Adrenal gland (tissue), 12 donors: ENCODE measurements around the gene LBX2. TPM values are rescaled to one million over a fixed set of nuclear protein-coding genes. Genes with fewer than 3 reads are reported as not detected.
A peak's percentile ranks its signal among the peaks of the same experiment; 100 is the strongest.
"Not testable (repeated sequence)": the region's sequence is repeated elsewhere in the genome, so short reads cannot be mapped to it uniquely, and the experiment has no call there.

Source experiments
- DNase-seq, 7 donors: peaks; one replicate each; pipeline ENCODE4 v3.0.0-alpha.2; 2019 to 2020
- H3K27ac ChIP-seq, 5 donors: fragments of 200-600 bp; sonication (generic) in 4 of 5; 1 replicate in 3 of 5; 2 replicates in 2 of 5; pipeline versions ENCODE4 v1.5.1 to v1.8.0; 2016 to 2020; ENCODE audit warnings: mild to moderate bottlenecking in 1 of 5
- H3K27me3 ChIP-seq: fragments of 200-600 bp; 2 replicates; pipeline ENCODE4 v1.8.0; 2021
- H3K36me3 ChIP-seq, 2 donors: fragments of 200-600 bp; replicated peaks in 1 of 2; 1 replicate in 1 of 2; 2 replicates in 1 of 2; pipeline versions ENCODE4 v1.5.1 to v1.8.0; 2018 to 2022
- H3K4me1 ChIP-seq, 2 donors: fragments of 200-600 bp; replicated peaks in 1 of 2; 1 replicate in 1 of 2; 2 replicates in 1 of 2; pipeline versions ENCODE4 v1.5.1 to v1.8.0; 2018 to 2021
- H3K4me3 ChIP-seq, 4 donors: fragments of 200-600 bp; sonication (generic) in 3 of 4; one replicate each; pipeline ENCODE4 v1.5.1; 2016 to 2018
- H3K9me3 ChIP-seq, 3 donors: fragments of 200-600 bp; sonication (generic) in 1 of 3; replicated peaks in 1 of 3; 1 replicate in 2 of 3; 2 replicates in 1 of 3; pipeline versions ENCODE4 v1.5.1 to v1.8.0; 2016 to 2021
- CTCF ChIP-seq, 6 experiments: fragments of 450-650 bp in 4 of 6; fragments of 200-600 bp in 2 of 6; sonication (generic) in 1 of 6; IDR thresholded peaks; 1 replicate in 5 of 6; 2 replicates in 1 of 6; pipeline versions ENCODE4 v1.5.1 to v1.8.0; 2016 to 2021; ENCODE audit warnings: antibody characterized with exemption in 6 of 6, mild to moderate bottlenecking in 2 of 6, moderate library complexity in 1 of 6
- POLR2A ChIP-seq, 2 donors: fragments of 450-650 bp; IDR thresholded peaks; one replicate each; pipeline ENCODE4 v1.6.1; 2017; ENCODE audit warnings: antibody characterized with exemption in 2 of 2, mild to moderate bottlenecking in 2 of 2, moderate library complexity in 1 of 2
- WGBS, 4 donors: extraction: QIAGEN DNeasy Blood & Tissue Kit in 2 of 4; methylation state at CpG; one replicate each; pipeline versions ENCODE4 v1.1.5 to v1.1.7; 2013 to 2017; 5-methylcytosine and 5-hydroxymethylcytosine counted together
- intact Hi-C, 2 donors: fragments of 100-400 bp; cut with DNase I; formaldehyde crosslinking; loops; one replicate each; pipeline versions ENCODE4 v1.14.1 to v1.15.0; 2022 to 2023
- polyA plus RNA-seq, 3 donors: library from polyadenylated mRNA; stranded (reverse); fragments of 200-250 nt in 2 of 3; fragments of 350-450 nt in 1 of 3; fragmentation: Illumina TruSeq in 1 of 3; extraction: RNeasy Lipid Tissue Mini Kit (QIAGEN cat#74804) in 1 of 3; gene quantifications; one replicate each; pipeline ENCODE4 v1.2.3, GENCODE V29; 2013 to 2014
- total RNA-seq, 9 donors: library from RNA; depleted of rRNA in 4 of 9; stranded (reverse); fragments of >200 nt in 4 of 9; fragments of 120-200 nt in 1 of 9; fragmentation: NEBNext Ultra II Directional in 1 of 9; extraction: Animal tissue kit (Norgen Biotek cat#: 25700) in 1 of 9; gene quantifications; one replicate each; pipeline versions ENCODE4 v1.1.0 to v1.2.4, GENCODE V29; 2013 to 2023
- donor health status: healthy with polysubstance abuse.
- donor health status: Bipolar disorder and iron deficiency.
- donor health status: DM: yes; HTN: yes; CAD: no.
- donor health status: DM: no; HTN: no; CAD: no.
- donor health status: DM: no; HTN: no; CAD: no.
- donor health status: DM: yes; HTN: yes; CAD: no.

LBX2 gene
- total and polyA plus RNA-seq, 12 donors: 0.18 to 2.0 (median 0.71) TPM; not detected in 2

DNA sequence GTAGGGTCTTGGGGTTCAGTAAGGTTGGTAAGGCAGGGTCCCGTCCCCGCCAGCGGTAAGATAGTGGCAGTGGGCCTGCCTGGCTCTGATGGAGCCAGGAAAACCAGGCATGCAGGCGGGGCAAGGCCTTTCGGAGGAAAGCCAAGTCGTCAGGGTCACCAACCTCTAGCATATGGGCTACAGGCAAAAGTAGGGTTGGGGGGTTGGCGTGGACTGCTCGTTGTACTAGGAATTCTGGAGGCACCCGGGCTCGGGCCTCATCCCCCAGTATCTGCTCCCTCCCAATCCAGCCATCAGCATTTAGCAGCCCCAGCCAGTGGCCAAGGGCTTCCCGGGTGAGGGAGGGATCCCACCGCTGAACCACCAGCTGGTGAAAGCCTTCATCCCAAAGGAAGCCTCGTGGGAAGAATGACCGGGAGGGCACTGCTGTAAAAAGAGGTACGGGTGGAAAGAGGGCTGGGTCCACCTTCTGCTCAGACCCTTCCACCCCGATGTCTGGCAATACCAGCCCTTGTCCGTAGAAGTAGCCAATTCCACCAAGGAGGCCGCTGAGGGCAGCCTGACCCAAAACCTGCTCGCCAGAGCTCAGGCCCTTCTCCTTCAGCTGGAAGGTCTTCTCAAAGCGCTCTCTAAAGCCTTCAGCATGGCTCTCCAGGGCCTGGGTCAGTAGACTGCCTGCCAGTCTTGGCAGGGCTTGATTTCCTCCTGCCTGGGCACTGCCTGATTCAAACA is 37.2 kb downstream of the LBX2 start:
- H3K4me1 ChIP-seq: peaks cover 13 to 25% of the 10 kb centered on the region in 2 donors
- no peak for DNase-seq
- no peak overlapping the region for H3K27ac ChIP-seq
- TF ChIP-seq CTCF (IDR thresholded peaks at IDR 0.05) (no peak), POLR2A (IDR thresholded peaks at IDR 0.05) (no peak)
- no peak overlapping the region for H3K4me3 ChIP-seq
- WGBS, 4 donors: 90 to 92% (median 91%) methylated on average over 14 to 20 of the region's 20 CpGs
- peaks cover 0 to 20% of the 10 kb centered on the region in 2 donors for H3K36me3 ChIP-seq
- no peaks in the 10 kb centered on the region for H3K27me3 ChIP-seq
- H3K9me3 ChIP-seq: no peaks in the 10 kb centered on the region
- intact Hi-C loops: no loop called here

DNA sequence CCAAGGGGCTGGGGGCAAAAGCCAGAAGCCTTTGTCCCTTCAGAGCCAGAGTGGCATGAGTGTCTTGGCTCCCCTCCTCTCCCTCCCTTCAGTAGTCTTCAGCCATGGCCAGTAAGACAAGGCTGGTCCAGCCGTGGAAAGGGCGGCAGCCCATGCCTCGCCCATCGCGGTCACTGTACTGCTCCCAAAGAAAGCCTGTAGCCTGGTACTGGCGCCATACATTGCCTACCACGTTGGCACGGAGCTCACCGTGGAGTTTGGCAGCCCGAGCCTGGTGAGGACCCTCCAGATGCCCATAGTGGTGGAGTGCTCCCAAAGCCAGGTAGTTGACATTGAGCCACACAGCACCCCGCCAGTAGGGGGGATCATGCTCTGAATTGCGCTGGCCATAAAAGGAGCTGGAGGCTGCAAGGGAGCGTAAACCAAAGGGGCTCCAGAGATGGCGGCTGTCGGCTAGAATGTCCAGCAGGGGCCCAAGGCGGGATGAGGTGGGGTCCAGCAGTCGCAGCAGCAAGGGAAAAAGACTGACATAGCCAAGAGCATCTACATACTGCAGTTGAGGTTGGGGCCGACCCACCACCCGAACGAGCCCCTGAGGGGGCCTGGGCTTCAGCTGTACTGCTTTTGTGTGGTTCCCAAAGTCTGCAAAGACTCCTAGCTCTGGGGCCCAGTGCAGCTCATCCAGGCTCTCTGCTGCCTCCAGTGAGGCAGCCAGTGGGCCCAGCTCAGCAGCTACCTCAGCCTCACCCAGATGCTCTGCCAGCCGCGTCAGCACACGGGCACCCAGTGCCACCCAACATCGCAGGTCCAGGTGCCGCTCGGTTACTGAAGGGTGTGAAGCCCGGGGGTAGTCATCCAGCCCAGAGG is 38.0 kb downstream of the LBX2 start:
- 89 to 96% (median 92%) methylated on average over 18 to 27 of the region's 27 CpGs for WGBS, 4 donors
- no peaks in the 10 kb centered on the region for H3K9me3 ChIP-seq

GRCh38 chr2:74460187-74460586 is 39.2 kb downstream of the LBX2 start:
- H3K9me3 ChIP-seq, DNase-seq, intact Hi-C loops, H3K27me3 ChIP-seq, H3K27ac ChIP-seq, H3K4me3 ChIP-seq: not testable (repeated sequence)
- Histone ChIP-seq H3K36me3 (peaks cover 0 to 20% of the 10 kb centered on the region in 2 donors), H3K4me1 (peaks cover 18 to 40% of the 10 kb centered on the region in 2 donors)
- WGBS, 4 donors: 71 to 83% (median 76%) methylated on average over 5 to 10 of the region's 10 CpGs

More for the DNA sequence above, 38.0 kb downstream of the LBX2 start:
- Histone ChIP-seq H3K27ac (no peak overlapping the region), H3K27me3 (no peaks in the 10 kb centered on the region), H3K36me3 (peaks cover 0 to 20% of the 10 kb centered on the region in 2 donors), H3K4me3 (no peak overlapping the region), H3K4me1 (peaks cover 13 to 32% of the 10 kb centered on the region in 2 donors)
- TF ChIP-seq POLR2A (IDR thresholded peaks at IDR 0.05) (no peak), CTCF (IDR thresholded peaks at IDR 0.05) (peak in 1 of 6 experiments; percentile 17)
- intact Hi-C loops: no loop called here
- no peak for DNase-seq

DNA sequence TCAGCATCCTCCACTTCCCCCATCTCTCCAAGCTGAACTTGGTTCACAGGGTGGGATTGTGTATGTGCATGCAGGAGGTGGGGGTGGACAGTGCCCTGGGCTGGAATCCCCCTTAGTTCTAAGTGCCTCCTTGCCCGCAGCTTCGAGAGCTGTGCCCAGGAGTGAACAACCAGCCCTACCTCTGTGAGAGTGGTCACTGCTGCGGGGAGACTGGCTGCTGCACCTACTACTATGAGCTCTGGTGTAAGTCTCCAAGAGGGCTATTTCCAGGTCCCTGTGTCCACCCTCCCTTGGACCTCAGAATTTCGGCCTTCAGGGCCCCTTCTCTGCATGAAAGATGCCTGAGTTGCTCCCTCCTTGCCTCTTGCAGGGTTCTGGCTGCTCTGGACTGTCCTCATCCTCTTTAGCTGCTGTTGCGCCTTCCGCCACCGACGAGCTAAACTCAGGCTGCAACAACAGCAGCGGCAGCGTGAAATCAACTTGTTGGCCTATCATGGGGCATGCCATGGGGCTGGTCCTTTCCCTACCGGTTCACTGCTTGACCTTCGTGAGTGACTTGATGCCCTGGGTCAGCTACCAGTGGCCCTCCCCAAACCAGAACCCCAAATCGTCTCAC is 39.8 kb downstream of the LBX2 start:
- intact Hi-C loops: not testable (repeated sequence)

DNA sequence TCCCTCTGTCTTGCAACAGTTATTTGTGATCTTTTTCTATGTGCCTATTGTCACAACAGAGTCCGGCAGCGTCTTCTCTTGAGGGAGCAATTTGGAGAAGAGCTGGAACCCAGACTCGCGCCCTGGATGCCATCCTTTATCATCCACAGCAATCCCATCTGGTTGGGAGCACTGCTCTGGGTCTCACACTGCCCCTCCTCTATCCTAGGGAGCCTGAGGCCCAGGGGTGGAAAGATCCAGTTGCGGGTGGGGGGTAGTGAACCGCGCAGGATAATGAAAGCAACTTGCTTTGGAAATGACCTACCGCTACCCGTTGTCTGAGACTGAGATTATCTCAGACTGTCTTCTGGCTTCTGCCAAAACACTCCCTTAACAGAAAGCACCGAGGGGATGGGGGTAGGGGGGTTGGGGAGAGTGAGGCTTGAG is 40.5 kb downstream of the LBX2 start:
- peak overlapping the region in 3 of 5 donors; percentile 74 to 88 (median 75) for H3K27ac ChIP-seq
- no peak for TF ChIP-seq POLR2A (IDR thresholded peaks at IDR 0.05)
- no peak for TF ChIP-seq CTCF (IDR thresholded peaks at IDR 0.05)
- intact Hi-C loops: no loop called here
- 1 to 4% (median 2%) methylated on average over 10 of the region's 10 CpGs for WGBS, 4 donors
- H3K9me3 ChIP-seq: no peaks in the 10 kb centered on the region
- H3K4me3 ChIP-seq: peak overlapping the region in 3 of 4 donors; percentile 13 to 73 (median 60)
- no peaks in the 10 kb centered on the region for H3K27me3 ChIP-seq
- peaks cover 14 to 33% of the 10 kb centered on the region in 2 donors for H3K4me1 ChIP-seq
- peaks cover 0 to 20% of the 10 kb centered on the region in 2 donors for H3K36me3 ChIP-seq
- DNase-seq: peak in 1 of 7 donors; percentile 71

More for the DNA sequence above, 39.8 kb downstream of the LBX2 start:
- not testable (repeated sequence) for H3K27ac ChIP-seq, DNase-seq, H3K9me3 ChIP-seq, H3K27me3 ChIP-seq, H3K4me3 ChIP-seq
- Histone ChIP-seq H3K36me3 (peaks cover 0 to 20% of the 10 kb centered on the region in 2 donors), H3K4me1 (peaks cover 19 to 40% of the 10 kb centered on the region in 2 donors)
- 73 to 87% (median 77%) methylated on average over 10 to 13 of the region's 13 CpGs for WGBS, 4 donors
